HL-60 (cell line): ENCODE results near the gene ADAMTSL5.

Experiments
- DNase-seq, 2 experiments: peaks; one replicate each; pipeline ENCODE4 v3.0.0-alpha.2; 2010 to 2020; ENCODE audit warnings: low read depth in 1 of 2, low spot score in 1 of 2
- H3K27ac ChIP-seq: fragments of 250-450 bp; sonication (Bioruptor Pico); replicated peaks from 2 replicates; pipeline ENCODE4 v1.5.1; 2020; ENCODE audit warnings: mild to moderate bottlenecking, moderate library complexity
- H3K27me3 ChIP-seq: fragments of 250-450 bp; sonication (Bioruptor Pico); 2 replicates; pipeline ENCODE4 v1.5.1; 2021; ENCODE audit warnings: mild to moderate bottlenecking, moderate library complexity; ENCODE audit not compliant: insufficient read depth, poor library complexity, severe bottlenecking
- H3K4me3 ChIP-seq: replicated peaks from 2 replicates; pipeline ENCODE4 v1.5.1; 2011; ENCODE audit warnings: mild to moderate bottlenecking, control low read depth, low read length; ENCODE audit not compliant: insufficient read depth
- CTCF ChIP-seq: IDR thresholded peaks from one replicate; pipeline ENCODE4 v1.5.1; 2011; ENCODE audit warnings: low read length, control low read depth, inconsistent platforms; ENCODE audit not compliant: insufficient read depth
- GABPA ChIP-seq: IDR thresholded peaks from 2 replicates; pipeline ENCODE4 v1.6.1; 2012; ENCODE audit warnings: low read depth
- POLR2AphosphoS5 ChIP-seq: IDR thresholded peaks from 2 replicates; pipeline ENCODE4 v1.6.1; 2012; ENCODE audit warnings: low read depth
- REST ChIP-seq: IDR thresholded peaks from 2 replicates; pipeline ENCODE4 v1.6.1; 2012; ENCODE audit warnings: low read depth; ENCODE audit not compliant: insufficient replicate concordance
- SPI1 ChIP-seq: IDR thresholded peaks from 2 replicates; pipeline ENCODE4 v1.6.1; 2012; ENCODE audit warnings: low read depth, mild to moderate bottlenecking, borderline replicate concordance

The ADAMTSL5 gene

GRCh38 chr19:1486720-1487575 lies 25.9 kb downstream of the ADAMTSL5 start:
- no peak overlapping the region for H3K27ac ChIP-seq
- TF ChIP-seq SPI1 (no peak), GABPA (no peak), REST (no peak)
- DNase-seq = no peak

GRCh38 chr19:1483979-1484428 lies 28.8 kb downstream of the ADAMTSL5 start:
- no peak overlapping the region for H3K27ac ChIP-seq
- no peaks in the 10 kb centered on the region for H3K27me3 ChIP-seq
- TF ChIP-seq SPI1 = no peak
- no peak for TF ChIP-seq REST
- no peak for TF ChIP-seq GABPA
- TF ChIP-seq CTCF = no peak
- TF ChIP-seq POLR2AphosphoS5 = no peak
- no peak overlapping the region for H3K4me3 ChIP-seq
- no peak for DNase-seq

More at GRCh38 chr19:1486720-1487575, 25.9 kb downstream of the ADAMTSL5 start:
- Histone ChIP-seq H3K27me3 (peaks cover 7% of the 10 kb centered on the region), H3K4me3 (no peak overlapping the region)

GRCh38 chr19:1483131-1483978 lies 29.5 kb downstream of the ADAMTSL5 start:
- no peak for DNase-seq
- H3K27me3 ChIP-seq = no peaks in the 10 kb centered on the region
- H3K4me3 ChIP-seq = no peak overlapping the region
- TF ChIP-seq CTCF = no peak
- TF ChIP-seq GABPA = no peak
- TF ChIP-seq REST = no peak
- no peak for TF ChIP-seq POLR2AphosphoS5
- no peak for TF ChIP-seq SPI1
- no peak overlapping the region for H3K27ac ChIP-seq
